ENCODE results near the gene ERC2.

DNA sequence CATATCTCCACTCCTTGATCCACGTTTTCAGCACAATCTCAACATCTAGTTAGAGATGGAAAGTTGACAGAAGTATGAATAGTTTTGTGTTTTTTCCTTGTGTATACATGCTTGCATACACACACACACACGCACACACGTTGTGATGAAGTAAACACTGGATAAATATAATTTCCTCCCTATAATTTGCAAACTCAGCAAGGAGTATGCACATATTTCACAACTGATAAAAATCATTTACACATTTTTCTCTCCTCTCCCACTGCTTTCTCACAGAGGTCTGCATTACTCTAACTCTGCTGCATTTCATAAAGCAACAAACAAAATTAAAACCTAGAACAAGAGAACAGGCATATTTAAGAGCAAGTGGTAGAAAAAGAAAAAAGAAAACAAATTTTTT, 320.9 kb downstream of the ERC2 start:
- no peak for TF ChIP-seq POLR2A (IDR thresholded peaks at IDR 0.05; ENCODE audit: low read depth, low read length)
- TF ChIP-seq POLR2AphosphoS5 (IDR thresholded peaks at IDR 0.05; ENCODE audit: low read depth, low read length), result no peak
- TF ChIP-seq TAF1 (IDR thresholded peaks at IDR 0.05; ENCODE audit: low read depth, low read length), result no peak
- no peak for TF ChIP-seq SPI1 (IDR thresholded peaks at IDR 0.05; ENCODE audit: low read depth, low read length)
